GM12865 (cell line): ENCODE results near the gene CUL5.
A peak's percentile ranks its signal among the peaks of the same experiment; 100 is the strongest.

ENCODE experiments used
- DNase-seq: peaks from one replicate; pipeline ENCODE4 v3.0.0; 2010; ENCODE audit warnings: low read depth
- H3K4me3 ChIP-seq: 2 replicates; pipeline ENCODE4 v1.5.1; 2011; ENCODE audit warnings: mild to moderate bottlenecking, low read depth, low read length, control low read depth
- CTCF ChIP-seq: IDR thresholded peaks from 2 replicates; pipeline ENCODE4 v1.5.1; 2011; ENCODE audit warnings: low read length, control low read depth, low read depth, inconsistent platforms; ENCODE audit not compliant: insufficient read depth; ENCODE audit errors: missing control alignments

Gene CUL5

GRCh38 chr11:107973641-107974040 lies 35.1 kb upstream of the CUL5 start:
- DNase-seq = no peak

GRCh38 chr11:107988397-107989158 lies 20.1 kb upstream of the CUL5 start:
- no peak for DNase-seq
- no peak for TF ChIP-seq CTCF
- no peak overlapping the region for H3K4me3 ChIP-seq

More at GRCh38 chr11:107973641-107974040, 35.1 kb upstream of the CUL5 start:
- no peak overlapping the region for H3K4me3 ChIP-seq
- no peak for TF ChIP-seq CTCF

DNA sequence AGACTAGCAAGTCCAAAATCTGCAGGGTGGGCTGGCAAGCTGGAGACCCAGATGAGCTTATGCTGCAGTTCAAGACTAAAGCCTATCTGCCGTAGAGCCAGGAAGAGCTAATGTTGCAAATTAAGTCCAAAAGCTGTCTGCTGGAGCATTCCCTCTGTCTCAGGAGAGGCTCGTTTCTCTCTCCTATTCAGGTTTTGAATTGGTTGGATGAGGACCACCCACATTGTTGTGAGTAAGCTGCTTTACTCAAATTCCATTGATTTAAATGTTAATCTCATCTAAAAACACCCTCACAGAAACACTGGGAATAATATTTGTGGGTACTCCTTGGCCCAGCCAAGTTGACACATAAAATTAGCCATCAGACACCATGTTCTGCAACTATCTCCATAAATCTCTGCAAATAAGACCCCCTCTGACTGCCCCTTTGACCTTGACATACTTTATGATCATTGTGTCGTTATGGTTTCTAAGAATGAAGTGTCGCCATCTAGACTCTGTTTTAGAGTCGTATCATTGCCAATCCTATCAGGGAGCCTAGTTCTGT lies 16.8 kb upstream of the CUL5 start:
- no peak overlapping the region for H3K4me3 ChIP-seq
- no peak for DNase-seq
- TF ChIP-seq CTCF = no peak

GRCh38 chr11:107996006-107996776 lies 12.5 kb upstream of the CUL5 start:
- no peak for TF ChIP-seq CTCF
- no peak overlapping the region for H3K4me3 ChIP-seq
- DNase-seq = no peak

GRCh38 chr11:107998761-107999160 lies 9.9 kb upstream of the CUL5 start:
- no peak overlapping the region for H3K4me3 ChIP-seq
- DNase-seq = no peak
- no peak for TF ChIP-seq CTCF

- H3K4me3 ChIP-seq = no peak overlapping the region
- TF ChIP-seq CTCF = peak; percentile 56
Measured at GRCh38 chr11:107999759-108000455, 8.8 kb upstream of the CUL5 start.

More at GRCh38 chr11:107999759-108000455, 8.8 kb upstream of the CUL5 start:
- peak; percentile 63 for DNase-seq
